ENCODE results near the gene PNP.
"Not testable (repeated sequence)": the region's sequence is repeated elsewhere in the genome, so short reads cannot be mapped to it uniquely, and the experiment has no call there.

Gene PNP

DNA sequence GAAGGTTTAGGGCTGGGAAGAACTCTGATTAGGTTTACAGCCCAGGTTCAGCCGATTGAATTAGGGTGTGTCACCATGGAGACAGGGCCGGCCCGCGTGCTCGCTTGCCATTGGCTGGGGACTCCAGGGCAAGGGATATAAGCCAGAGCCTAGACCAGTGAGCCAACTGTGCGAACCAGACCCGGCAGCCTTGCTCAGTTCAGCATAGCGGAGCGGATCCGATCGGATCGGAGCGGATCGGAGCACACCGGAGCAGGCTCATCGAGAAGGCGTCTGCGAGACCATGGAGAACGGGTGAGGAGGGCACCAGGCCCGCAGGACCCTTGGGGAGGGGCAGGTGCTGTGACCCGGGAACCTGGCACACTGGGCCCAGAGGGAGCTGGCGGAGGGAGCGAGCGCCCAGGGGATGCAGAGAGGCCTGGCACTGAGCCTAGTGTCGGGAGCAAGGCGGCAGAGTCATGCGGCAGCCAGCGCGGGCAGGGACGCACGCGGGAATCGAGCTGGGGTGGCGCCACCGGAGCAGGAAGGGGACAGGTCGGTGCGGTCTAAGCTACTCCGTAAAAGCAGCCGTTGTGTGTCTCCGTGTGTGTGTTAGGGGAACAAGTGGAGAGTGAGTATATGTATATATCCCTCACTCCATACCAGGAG, at the start of gene PNP:
Gene PNP (plus strand): TSS at position 165 of the 648 bp plus-strand sequence. CDS start 119 bp downstream, at position 284.
- peak; percentile 73 for DNase-seq

DNA sequence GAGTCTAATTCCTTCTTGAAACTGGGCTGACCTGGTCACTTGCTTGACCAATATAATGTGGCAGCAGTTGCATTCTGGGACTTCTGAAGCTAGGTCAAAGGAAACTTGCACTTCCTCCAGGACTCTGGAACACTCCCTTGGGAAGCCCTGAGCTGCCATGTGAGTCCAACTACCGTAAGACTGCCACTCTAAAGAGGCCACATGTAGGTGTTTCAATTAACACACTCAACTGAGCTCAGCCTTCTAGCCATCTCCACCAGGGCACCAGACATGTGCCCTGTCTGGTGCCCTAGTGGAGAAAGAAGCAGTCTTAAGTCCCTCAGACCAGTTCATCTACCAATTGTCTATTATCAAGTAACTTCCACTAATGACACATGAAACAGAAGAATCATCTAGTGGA, 49.8 kb upstream of the PNP start:
- DNase-seq, result no peak

DNA sequence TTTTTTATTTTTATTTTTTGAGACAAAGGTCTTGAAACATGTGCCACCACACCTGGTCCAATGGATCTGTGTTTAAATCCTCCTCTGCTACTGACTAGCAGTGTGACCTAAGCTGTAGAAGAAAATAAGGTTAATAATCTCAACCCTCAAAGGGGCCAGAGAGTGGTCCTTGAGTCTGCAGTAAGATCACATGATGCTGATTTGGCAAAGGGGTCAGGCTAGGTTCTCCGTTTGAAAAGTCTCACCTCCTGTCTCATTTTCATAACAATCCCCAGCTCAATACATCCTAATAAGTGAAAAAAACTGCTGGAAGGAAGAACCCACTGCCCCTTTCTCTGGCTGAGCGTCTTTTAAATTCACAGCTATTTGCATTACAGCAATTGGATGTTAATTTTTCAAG, 47.9 kb upstream of the PNP start:
- no peak for DNase-seq

DNA sequence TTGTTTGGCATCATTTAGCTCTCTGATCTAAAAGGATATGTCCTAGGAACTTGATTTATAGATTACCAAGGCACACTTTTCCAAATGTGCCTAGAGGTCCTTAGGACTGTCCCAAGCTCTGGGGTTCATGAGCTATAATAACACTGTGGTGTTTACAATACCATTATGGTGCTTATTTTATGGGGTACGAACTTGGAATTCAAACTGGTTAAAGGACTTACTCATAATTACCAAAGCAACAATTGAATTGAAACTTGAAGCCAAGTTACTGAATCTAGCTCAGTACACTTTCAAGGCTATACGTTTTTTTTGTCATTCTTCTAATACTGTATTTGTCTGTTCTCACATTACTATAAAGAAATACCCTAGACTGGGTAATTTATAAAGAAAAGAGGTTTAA, 46.3 kb upstream of the PNP start:
- DNase-seq, result no peak

DNA sequence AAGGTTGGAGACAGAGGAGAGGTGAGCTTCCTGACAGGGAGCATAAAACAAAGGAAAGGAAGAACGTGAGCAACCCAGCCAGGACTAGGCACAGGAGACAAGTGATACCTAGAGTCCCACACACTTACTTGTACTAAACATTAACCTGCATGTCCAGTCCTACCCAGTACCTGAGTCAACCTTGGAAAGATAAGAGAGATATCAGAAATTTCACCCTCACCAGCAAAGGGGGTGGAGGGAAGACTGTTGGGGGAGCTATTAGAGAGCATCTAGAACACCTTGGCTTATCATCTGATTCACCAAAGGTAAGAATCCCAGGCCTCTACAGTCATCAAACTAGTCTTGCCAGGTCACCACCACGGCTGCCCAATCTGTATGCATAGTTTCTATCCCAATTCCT, 44.4 kb upstream of the PNP start:
- no peak for DNase-seq

DNA sequence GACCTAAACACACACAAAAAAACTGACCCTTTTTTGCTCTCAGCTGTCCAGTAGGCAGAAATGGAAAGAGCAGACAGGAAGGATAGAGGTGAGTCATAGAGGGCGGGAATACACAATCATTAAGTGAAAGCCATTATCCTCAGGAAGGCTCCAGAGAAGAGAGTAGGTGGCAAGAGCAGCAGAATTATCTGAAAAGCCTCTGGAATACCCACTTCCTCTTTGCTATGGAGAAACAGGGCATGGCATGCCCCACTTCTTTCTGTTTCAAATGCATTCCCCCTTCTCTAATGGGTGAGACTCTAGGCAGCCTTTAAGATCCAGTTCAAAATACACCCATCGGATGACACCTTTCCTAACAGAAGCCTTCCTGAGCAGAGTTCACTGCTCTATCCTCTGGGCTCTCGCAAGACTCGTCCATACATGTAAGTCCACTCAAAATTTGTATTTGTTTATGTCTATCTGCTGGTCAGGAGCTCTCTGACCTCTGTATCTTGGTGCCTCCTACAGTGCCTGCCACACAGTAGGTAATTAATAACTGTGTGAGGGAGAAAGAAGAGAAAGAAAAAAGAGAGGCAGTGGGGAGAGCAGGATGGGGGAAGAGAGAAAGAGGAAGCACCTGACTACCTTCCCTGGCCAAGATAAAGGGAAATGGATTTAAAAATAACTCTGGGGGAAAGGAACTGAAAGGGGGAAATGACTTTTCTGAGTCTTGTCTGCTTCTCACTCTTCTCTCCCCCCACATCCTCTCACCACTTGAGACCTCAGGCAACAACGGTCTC, 41.8 kb upstream of the PNP start:
- DNase-seq, result no peak

DNA sequence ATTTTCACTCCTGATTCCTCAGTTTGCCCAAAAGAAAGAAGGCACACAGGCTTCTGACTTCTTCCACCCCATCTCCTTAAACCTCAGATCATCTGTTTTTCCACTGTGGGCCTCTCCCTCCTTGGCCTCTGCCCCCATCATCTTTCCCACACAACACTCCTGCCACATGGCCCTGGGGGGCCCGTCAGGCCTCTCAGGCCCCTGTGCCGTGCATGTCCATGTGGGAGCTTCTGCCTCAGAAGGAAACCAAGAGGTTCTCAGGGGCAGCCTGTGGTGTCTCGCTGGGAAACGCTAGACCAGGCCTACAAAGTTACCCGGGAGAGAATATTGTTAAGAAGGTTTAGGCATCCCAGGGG, 41.2 kb upstream of the PNP start:
- no peak for DNase-seq

DNA sequence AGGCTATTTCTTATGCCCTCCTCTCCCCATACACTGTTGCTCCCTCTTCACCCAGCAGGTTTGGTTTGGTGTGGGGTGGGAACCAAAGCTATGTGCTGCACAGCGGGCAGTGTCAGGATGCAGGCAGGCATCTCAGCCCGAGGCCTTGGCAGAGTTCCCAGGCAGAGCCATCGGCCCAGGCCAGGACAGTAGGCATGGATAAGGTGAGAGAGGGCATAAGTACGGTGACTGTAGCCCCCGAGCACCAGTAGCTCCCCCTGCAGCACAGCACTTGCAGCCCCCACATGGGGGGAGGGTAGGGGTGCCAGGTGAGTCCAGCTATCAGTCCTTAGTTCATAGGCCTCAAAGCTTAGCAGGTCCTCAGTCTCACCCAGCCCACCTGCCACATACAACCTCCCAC, 40.4 kb upstream of the PNP start:
- DNase-seq, result no peak

DNA sequence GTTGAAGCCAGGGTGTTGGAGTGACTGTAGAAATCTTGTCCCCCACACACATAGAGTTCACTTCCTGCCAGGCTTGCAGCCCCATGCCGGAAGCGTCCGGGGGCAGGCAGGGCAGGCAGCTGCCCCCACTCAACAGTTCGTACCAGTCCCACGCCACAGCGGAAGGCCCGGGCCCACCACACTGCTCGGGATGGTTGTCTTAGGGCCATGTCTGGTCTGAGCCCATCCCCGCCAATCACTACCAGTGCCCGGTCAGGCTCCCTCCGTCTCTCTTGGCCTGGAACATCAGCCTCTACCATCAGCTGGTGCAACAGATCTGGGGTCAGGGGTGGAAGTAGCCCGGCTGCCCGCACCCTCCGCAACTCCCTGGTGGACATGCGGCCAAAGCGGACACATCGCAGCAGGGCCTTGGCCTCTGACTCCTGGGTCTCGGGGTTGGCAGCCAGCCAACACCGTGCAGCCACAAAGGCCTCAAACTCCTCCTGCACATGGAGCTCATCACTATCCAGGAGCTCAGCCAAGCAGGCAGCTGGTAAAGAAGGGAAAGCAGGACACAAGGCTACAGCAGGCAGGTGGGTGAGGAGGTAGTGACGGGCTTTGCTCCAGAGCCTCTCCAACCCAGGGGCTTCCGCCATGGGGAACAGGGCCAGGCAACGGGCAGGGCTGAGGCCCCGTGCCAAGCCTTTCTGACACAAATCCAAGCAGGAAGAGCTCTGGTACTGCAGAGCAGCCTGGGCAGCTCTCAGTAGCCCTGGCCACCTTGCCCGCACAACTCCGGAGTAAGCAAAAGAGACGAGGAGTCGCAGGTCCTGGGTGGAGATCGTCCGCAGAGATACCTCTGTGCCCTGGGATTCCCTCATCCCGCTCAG, 39.2 kb upstream of the PNP start:
- DNase-seq, result no peak

DNA sequence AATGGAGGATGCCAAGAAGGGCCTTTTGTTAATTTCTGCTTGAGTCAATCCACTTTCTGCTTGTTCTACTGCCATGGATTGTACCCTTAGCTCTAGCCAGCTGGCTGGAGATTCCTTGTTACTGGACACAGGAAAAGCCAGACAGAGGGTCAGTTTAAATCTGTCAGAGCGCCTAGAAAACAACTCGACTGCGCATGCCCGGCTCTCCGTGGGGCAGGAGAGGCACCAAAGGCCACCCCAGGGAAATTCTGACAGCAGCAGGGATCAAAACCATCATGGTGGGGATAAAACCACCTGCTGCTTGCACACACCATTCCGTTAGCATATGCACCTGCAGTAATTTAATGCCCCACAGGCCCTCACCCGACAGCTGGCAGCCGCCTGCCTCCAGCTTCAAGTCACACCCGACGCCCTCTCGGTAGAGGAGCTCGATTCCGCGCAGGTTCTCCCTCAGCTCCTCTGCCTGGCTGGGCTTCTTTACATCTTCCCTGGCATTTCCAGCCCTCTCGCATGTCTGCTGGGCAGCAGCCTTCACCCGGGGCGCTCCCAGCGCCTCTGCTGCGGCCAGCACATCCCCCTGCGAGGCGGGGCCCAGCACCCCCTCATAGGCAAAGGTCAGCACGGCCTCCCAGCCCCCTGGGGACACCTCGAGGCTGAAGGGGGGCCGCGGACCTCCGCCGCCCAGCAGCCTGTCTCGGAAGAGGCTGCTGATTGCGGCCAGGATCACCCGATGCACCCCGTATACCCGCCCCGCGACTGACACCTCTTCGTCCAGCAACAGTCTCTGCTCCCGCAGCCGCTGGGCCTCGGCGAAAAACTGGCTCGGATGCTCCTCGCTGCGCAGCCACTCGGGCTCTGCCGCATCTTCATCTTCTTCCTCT, 34.3 kb upstream of the PNP start:
- no peak for DNase-seq

DNA sequence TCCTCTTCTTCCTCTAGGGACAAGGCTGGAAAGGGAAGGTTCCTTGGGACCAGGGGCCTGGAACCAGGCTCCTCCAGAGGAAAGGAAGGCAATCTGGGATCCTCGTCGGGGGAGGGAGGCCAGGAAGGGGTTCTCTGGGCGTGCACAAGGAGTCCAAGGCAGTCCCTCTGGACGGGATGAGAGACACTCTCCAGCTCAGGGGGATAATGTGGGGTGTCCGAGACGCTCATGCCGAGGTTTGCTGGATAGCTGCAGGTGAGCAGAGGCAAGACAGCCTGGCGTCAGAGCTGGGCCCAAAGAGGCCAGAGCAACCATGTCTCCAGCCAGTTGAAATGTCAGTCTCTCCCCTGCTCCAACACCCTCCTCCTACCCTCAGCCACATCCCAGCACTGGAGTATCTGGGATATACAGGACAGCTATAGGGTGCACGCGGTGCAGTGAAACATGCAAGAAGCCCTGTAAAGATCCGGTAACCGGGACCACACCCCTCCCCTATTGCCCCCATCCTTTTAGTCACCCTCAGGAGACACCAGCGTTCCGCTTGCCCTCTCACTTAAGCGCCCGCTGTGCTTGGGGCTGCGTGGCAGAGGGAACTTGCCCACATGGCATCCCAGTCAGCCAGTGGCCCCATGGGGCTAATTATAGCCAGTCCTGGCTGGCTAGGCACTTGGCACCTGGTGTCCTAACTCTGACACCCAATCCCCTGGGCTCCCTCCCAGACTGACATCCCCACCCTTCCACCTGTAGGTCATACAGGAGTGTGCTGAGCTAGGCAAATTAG, 33.4 kb upstream of the PNP start, which contains the start of gene KLHL33:
Gene KLHL33 (minus strand): TSS at position 585 of the 781 bp plus-strand sequence. CDS start 355 bp downstream, at position 230.
- no peak for DNase-seq

DNA sequence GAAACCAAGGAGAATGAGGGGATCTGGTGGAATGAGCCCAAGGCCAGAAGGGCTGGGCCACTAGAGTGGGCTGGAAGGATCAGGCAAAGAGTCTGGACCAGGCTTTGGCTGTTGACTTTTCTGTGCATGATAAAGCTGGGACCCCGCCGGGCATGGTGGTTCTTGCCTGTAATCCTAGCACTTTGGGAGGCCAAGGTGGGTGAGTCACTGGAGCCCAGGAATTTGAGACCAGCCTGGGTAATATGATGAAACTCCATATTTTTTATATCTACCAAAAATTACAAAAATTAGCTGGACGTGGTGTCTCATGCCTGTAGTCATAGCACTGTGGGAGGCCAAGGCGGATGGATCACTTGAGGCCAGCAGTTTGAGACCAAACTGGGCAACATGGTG, 32.8 kb upstream of the PNP start:
- no peak for DNase-seq

DNA sequence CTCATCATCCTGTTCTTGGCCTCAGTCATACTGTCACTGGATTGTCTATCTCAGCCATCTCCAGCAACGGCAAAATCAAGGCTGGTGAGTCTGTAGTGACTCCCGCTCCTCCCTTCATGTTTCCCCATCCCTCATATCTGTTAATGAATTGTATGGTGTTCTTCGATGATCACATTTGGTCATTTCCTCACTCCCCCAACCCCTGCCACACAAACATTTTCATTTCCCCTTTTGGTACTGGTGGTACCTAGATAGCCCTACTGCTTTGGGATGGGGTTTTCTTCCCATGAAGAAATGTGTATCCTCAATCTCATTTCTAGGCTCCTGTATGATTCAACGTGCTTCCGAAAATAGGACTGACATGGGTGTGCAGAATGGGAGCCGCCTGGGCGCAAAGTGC, 30.5 kb upstream of the PNP start:
- no peak for DNase-seq

DNA sequence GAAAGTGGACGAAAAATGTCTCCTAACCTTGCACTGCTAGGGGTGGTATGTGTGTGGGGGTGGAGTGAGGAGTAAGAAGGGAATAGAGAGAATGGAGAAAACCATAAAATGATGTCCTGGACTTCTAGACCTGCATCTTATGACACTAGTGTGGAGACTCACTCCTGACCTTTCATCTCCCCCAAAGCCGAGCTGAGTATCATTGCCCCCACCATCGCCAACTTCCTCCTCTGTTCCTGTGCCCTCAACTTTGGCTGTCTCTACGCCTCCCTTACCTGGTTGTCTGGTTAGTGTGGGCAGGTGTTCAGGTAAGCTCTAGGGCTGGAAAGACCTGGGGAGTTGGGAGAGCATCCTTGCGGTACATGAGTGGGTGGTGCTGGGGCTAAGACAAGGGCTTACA, 28.7 kb upstream of the PNP start:
- no peak for DNase-seq

DNA sequence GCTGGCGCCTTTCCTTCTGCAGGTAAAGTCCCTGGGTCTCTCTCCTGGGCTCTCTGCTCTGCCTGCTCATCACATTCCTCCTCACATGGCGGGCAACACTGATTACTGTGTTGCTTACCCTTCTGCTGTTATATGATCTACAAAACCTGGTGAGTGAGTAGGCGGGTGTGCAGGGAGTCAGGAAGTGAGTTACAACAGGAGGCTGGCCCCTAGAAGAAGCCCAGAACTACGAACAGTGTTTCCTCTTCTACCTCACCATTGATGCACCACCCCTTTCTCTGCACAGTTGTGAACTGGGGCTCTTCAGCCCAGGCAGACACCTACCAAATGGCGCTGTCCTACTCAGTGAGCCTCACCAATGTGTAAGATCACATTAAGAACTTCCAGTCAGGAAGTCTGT, 28.3 kb upstream of the PNP start:
- no peak for DNase-seq

DNA sequence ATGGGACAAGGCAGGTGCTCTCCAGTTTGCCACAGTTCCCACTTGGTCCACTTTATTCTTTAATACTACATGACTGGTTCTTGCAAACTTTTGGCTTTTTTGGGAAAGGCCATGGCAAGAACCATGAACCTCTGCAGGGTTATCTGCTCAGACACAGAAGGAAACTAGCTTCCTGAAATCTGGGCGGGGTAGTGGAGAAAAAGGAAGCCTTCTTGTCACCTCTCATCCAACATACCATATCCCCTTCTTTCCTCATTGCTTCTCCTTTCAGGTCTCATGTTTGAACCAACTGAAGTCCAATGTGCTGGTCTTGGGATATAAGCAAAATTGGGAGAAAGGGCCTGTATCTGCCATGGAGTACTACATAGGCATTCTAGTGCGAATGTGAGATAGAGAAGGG, 27.7 kb upstream of the PNP start:
- DNase-seq, result no peak

DNA sequence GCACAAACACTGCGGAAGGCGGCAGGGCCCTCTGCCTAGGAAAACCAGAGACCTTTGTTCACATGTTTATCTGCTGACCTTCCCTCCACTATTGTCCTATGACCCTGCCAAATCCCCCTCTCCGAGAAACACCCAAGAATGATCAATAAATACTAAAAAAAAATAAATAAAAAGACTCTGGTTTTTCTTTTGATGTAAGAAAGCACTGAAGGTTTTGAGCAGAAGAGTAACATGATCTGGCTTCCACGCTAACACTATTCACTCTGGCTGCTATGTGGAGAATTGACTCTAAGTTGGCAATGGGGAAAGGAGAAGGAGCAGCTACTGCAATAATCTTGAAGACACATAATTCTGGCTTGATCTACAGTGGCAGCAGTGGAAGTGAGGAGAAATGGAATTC, 25.6 kb upstream of the PNP start:
- not testable (repeated sequence) for DNase-seq

DNA sequence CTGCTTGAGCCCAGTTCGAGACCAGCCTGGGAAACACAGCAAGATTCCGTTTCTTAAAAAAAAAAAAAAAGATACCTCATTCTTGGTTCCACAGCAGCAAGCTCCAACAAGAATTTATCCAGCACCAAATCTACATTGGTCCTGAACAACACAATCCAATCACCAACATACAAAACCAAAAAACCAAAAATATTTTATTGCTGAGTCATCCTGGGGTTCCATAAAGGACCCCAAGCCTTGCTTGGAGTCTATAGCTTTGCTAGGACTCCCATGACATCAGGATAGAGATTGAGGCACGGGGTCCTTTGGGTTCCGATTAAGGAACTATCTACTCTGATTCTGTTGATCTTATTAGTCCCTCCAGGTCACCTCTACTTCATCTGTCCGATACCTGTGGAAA, 22.3 kb upstream of the PNP start:
- no peak for DNase-seq

DNA sequence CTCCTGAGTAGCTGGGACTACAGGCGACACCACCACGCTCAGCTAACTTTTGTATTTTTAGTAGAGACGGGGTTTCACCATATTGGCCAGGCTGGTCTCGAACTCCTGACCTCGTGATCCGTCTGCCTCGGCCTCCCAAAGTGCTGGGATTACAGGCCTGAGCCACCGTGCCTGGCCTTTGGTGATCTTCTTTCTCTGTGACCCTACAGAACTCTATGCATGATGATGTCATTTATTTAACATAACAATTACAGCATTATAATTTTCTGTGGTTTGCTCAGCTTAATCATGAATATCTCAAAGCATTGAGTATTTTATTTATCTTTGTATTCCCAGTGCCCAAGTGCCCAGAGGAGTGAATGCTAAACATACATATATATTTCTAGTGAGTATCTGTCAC, 16.4 kb upstream of the PNP start:
- DNase-seq, result not testable (repeated sequence)

DNA sequence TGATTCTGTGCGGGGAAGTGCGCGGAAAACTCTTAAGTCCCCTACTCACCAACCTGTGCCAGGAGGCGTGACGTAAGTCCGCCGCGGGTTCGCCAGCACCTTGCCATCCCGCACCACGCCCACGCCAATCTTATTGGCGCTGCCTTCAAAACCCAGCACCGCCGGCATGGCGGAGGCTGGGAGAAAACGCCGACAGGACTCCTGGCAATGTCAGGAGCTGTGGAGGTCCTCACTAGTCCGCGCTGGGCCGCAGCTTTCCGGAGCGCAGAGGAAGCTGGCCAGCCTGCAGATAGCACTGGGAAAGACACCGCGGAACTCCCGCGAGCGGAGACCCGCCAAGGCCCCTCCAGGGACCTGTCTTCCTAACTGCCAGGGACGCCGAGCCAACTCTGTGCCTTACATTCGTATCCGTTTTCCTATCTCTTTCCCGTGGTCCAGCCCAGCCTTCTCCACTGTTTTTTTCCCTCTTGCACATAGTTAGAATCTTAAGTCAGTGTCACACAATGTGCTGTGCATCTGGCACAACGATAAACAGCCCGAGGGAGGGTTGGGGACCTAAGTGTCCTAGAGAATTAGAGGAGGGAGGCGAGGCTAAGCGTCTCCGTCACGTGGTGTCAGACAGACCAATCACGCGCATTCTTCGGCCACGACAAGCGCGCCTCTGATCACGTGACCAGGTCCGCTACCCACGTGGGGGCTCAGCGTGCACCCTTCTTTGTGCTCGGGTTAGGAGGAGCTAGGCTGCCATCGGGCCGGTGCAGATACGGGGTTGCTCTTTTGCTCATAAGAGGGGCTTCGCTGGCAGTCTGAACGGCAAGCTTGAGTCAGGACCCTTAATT, 14.5 kb upstream of the PNP start, which contains the start of the genes APEX1 and OSGEP:
Gene APEX1 (plus strand): TSS at position 711 of the 839 bp plus-strand sequence. CDS start 420 bp downstream, outside the sequence.
Gene OSGEP (minus strand): TSS at position 297 of the 839 bp plus-strand sequence. CDS start 129 bp downstream, at position 168.
- peak; percentile 80 for DNase-seq
